Parathyroid adenoma (tissue), 2 donors: Measurements from ENCODE around the gene EML3.
"Not testable (repeated sequence)": the region's sequence is repeated elsewhere in the genome, so short reads cannot be mapped to it uniquely, and the experiment has no call there.

ENCODE experiments used
- H2AFZ ChIP-seq: fragments of 300-600 bp; sonication (generic); one replicate; pipeline ENCODE4 v1.7.0; 2017; ENCODE audit warnings: antibody characterized with exemption, mild to moderate bottlenecking
- H3K27ac ChIP-seq: fragments of 300-600 bp; sonication (generic); one replicate; pipeline ENCODE4 v1.7.0; 2017
- H3K27me3 ChIP-seq: fragments of 300-600 bp; sonication (generic); one replicate; pipeline ENCODE4 v1.7.0; 2017; ENCODE audit warnings: low read length; ENCODE audit not compliant: control insufficient read depth, insufficient read depth
- H3K36me3 ChIP-seq: fragments of 300-600 bp; sonication (generic); one replicate; pipeline ENCODE4 v1.7.0; 2017; ENCODE audit warnings: low read length; ENCODE audit not compliant: control insufficient read depth, insufficient read depth
- H3K4me1 ChIP-seq: fragments of 300-600 bp; sonication (generic); one replicate; pipeline ENCODE4 v1.7.0; 2017; ENCODE audit warnings: control low read depth
- H3K4me2 ChIP-seq: fragments of 300-600 bp; sonication (generic); one replicate; pipeline ENCODE4 v1.7.0; 2017; ENCODE audit warnings: low read length
- H3K4me3 ChIP-seq: fragments of 300-600 bp; sonication (generic); one replicate; pipeline ENCODE4 v1.7.0; 2017; ENCODE audit warnings: low read depth, low read length
- H3K79me2 ChIP-seq: fragments of 300-600 bp; sonication (generic); one replicate; pipeline ENCODE4 v1.7.0; 2017; ENCODE audit warnings: control low read depth
- H3K9ac ChIP-seq: fragments of 300-600 bp; sonication (generic); one replicate; pipeline ENCODE4 v1.7.0; 2017; ENCODE audit warnings: mild to moderate bottlenecking
- H3K9me3 ChIP-seq: fragments of 300-600 bp; sonication (generic); one replicate; pipeline ENCODE4 v1.7.0; 2017; ENCODE audit warnings: low read length; ENCODE audit not compliant: control insufficient read depth
- TF ChIP-seq, protein P1 (sequence below): fragments of 300-600 bp; sonication (generic); IDR thresholded peaks from one replicate; pipeline ENCODE4 v1.7.0; 2017; ENCODE audit warnings: antibody characterized with exemption, mild to moderate bottlenecking
- donor health status: primary hyperparathyroidism.

The EML3 gene

DNA sequence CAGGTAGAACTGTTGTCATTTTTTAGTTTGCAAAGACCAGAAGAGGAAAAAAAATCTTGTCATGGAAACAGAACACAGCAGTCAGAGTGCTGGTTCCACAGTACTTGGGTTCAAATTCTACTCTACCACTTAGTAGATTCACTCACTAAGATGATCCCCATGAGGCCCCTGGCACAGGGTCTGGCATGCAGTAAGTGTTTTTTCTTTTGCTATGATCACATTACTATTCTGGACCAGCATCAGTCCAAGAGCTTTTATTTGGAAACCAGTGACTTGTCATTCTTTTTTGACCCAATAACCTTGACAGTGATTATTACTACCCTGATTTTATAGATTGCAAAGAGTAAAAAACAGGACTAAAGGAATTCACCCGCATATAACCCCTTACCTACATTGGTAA, 43.0 kb downstream of the EML3 start:
- Histone ChIP-seq H3K79me2 (no peaks in the 10 kb centered on the region), H2AFZ (no peak overlapping the region), H3K9me3 (no peaks in the 10 kb centered on the region), H3K9ac (no peak overlapping the region), H3K27me3 (no peaks in the 10 kb centered on the region), H3K27ac (no peak overlapping the region), H3K36me3 (no peaks in the 10 kb centered on the region), H3K4me1 (no peaks in the 10 kb centered on the region), H3K4me2 (no peak overlapping the region), H3K4me3 (no peak overlapping the region)
- TF ChIP-seq, protein P1, sequence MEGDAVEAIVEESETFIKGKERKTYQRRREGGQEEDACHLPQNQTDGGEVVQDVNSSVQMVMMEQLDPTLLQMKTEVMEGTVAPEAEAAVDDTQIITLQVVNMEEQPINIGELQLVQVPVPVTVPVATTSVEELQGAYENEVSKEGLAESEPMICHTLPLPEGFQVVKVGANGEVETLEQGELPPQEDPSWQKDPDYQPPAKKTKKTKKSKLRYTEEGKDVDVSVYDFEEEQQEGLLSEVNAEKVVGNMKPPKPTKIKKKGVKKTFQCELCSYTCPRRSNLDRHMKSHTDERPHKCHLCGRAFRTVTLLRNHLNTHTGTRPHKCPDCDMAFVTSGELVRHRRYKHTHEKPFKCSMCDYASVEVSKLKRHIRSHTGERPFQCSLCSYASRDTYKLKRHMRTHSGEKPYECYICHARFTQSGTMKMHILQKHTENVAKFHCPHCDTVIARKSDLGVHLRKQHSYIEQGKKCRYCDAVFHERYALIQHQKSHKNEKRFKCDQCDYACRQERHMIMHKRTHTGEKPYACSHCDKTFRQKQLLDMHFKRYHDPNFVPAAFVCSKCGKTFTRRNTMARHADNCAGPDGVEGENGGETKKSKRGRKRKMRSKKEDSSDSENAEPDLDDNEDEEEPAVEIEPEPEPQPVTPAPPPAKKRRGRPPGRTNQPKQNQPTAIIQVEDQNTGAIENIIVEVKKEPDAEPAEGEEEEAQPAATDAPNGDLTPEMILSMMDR, result no peak

DNA sequence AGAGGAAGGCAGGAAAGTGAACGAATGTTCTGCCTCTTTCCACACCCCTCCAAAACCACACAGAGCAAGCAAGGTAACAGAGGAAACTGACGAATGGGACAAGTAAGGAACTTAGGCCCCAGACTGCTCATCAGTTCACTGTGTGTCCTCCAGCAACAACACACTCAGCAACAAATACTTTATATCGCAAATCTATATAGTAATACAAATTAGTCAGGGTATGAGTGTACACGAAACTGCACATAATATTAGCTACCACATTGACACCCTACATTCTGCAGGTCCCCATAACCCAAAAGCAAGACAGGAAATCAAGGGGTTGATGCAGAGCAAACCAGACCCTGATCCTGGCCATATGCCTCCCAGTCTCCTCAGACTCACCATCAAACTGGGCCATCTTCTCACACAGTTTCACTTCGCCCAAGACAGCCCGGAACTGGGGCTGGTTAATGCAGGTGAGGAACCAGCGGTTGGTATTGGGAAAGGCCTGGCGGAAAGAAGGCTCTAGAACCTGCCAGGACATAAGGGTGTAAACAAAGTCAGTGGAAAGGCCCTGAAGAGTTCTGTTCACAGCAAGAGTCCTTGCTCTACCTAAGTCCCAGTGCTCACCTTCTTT, 45.4 kb downstream of the EML3 start:
- no peak overlapping the region for H3K27ac ChIP-seq
- no peak overlapping the region for H2AFZ ChIP-seq
- TF ChIP-seq, protein P1, result no peak
- H3K4me2 ChIP-seq, result no peak overlapping the region
- H3K36me3 ChIP-seq, result no peaks in the 10 kb centered on the region
- no peaks in the 10 kb centered on the region for H3K27me3 ChIP-seq
- no peaks in the 10 kb centered on the region for H3K79me2 ChIP-seq
- H3K4me3 ChIP-seq, result no peak overlapping the region
- H3K4me1 ChIP-seq, result no peaks in the 10 kb centered on the region
- H3K9ac ChIP-seq, result no peak overlapping the region
- H3K9me3 ChIP-seq, result no peaks in the 10 kb centered on the region

DNA sequence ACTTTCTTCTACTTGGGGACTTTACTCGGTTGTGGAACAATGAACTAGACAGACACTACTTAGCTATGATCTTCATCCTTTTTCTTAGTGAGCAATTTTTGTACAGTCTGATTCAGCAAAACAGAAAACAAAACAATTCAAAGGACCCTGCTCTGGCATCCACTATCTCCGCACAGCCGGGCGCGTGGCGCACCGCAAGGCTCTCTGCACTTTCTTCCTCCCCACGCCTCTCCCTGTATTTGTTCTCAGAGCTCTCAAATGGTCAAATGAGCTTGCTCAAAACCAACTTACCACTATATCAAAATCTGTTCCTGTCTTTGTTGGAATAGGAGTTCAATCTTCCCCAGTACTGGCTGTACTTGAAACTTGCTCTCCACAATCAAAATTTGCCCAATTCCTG, 46.3 kb downstream of the EML3 start:
- H3K9me3 ChIP-seq, result no peaks in the 10 kb centered on the region
- H3K4me3 ChIP-seq, result no peak overlapping the region
- H3K4me2 ChIP-seq, result no peak overlapping the region
- no peaks in the 10 kb centered on the region for H3K27me3 ChIP-seq
- H3K27ac ChIP-seq, result no peak overlapping the region
- TF ChIP-seq, protein P1, result no peak
- H3K9ac ChIP-seq, result no peak overlapping the region
- no peaks in the 10 kb centered on the region for H3K4me1 ChIP-seq
- no peaks in the 10 kb centered on the region for H3K79me2 ChIP-seq
- H3K36me3 ChIP-seq, result no peaks in the 10 kb centered on the region
- no peak overlapping the region for H2AFZ ChIP-seq

DNA sequence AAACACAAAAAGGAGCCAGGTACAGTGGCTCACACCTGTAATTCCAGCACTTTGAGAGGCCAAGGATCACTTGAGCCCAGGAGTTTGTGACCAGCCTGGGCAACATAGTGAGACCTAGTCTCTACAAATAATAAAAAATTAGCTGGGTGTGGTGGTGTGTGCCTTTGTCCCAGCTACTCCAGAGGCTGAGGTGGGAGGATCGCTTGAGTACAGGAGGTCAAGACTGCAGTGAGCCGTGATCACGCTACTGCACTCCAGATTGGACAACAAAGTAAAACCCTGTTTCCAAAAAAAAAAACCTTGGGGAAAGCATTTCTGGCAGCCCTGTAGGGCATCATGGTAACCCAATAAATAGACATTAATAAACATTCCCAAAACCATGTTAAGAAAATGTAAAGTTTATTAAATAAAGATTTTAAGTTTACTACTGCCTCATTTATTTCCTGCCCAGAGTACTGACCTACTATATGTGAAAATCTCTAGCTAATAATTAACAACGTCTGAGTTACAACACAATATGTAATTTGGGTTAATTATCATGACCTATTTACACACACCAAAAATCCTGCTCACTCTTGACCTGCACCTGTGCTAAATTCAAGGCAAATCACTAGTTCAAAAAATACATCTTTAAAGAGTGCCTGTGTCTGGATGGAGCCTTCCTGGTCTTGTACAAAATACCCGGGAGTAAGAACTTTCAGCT, 47.3 kb downstream of the EML3 start:
- no peaks in the 10 kb centered on the region for H3K79me2 ChIP-seq
- no peaks in the 10 kb centered on the region for H3K27me3 ChIP-seq
- no peaks in the 10 kb centered on the region for H3K36me3 ChIP-seq
- H3K4me1 ChIP-seq, result peaks cover 3% of the 10 kb centered on the region
- no peak overlapping the region for H3K9ac ChIP-seq
- no peaks in the 10 kb centered on the region for H3K9me3 ChIP-seq
- H3K27ac ChIP-seq, result no peak overlapping the region
- no peak overlapping the region for H3K4me2 ChIP-seq
- TF ChIP-seq, protein P1, result no peak
- H3K4me3 ChIP-seq, result no peak overlapping the region
- no peak overlapping the region for H2AFZ ChIP-seq

DNA sequence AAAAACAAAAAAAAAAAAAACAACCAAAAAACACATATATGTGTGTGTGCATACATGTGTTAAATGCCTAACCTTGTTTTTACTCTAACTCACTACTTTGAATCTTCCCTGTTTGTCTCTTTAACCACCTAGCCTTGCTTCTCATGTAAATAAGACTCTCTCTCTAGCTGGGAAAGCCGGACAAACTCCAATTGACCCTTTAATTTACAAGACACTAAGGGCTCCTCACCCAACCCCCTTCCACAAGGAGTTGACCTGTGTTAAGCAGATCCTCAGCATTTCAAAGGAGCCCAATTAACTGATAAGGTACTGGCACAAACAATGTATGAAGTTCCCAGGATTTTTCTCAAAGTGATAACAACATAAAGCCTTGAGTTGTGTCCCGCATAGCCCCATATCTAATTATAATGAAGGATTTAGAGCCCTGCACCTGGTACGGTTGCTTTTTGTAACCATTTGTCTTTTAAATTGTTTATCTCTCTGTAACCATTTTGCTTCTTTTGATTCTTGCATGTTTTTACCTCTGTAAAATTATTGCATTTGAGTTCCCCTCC, 50.8 kb downstream of the EML3 start:
- not testable (repeated sequence) for H3K27me3 ChIP-seq, H3K27ac ChIP-seq, H3K9ac ChIP-seq, H3K9me3 ChIP-seq, H3K4me2 ChIP-seq, H3K36me3 ChIP-seq, H3K79me2 ChIP-seq, H2AFZ ChIP-seq, H3K4me3 ChIP-seq
- peaks cover 13% of the 10 kb centered on the region for H3K4me1 ChIP-seq
